HL-60 (cell line): Measurements from ENCODE around the gene HIP1.

Source experiments
- CTCF ChIP-seq: IDR thresholded peaks from one replicate; pipeline ENCODE4 v1.5.1; 2011; ENCODE audit warnings: low read length, control low read depth, inconsistent platforms; ENCODE audit not compliant: insufficient read depth
- GABPA ChIP-seq: IDR thresholded peaks from 2 replicates; pipeline ENCODE4 v1.6.1; 2012; ENCODE audit warnings: low read depth
- POLR2AphosphoS5 ChIP-seq: IDR thresholded peaks from 2 replicates; pipeline ENCODE4 v1.6.1; 2012; ENCODE audit warnings: low read depth
- REST ChIP-seq: IDR thresholded peaks from 2 replicates; pipeline ENCODE4 v1.6.1; 2012; ENCODE audit warnings: low read depth; ENCODE audit not compliant: insufficient replicate concordance
- SPI1 ChIP-seq: IDR thresholded peaks from 2 replicates; pipeline ENCODE4 v1.6.1; 2012; ENCODE audit warnings: low read depth, mild to moderate bottlenecking, borderline replicate concordance

GRCh38 chr7:75579899-75580298, 158.8 kb downstream of the HIP1 start:
- TF ChIP-seq CTCF (no peak), GABPA (no peak), REST (no peak), POLR2AphosphoS5 (no peak), SPI1 (no peak)
